Measurements from ENCODE around the gene EFNB1. TPM values are rescaled to one million over a fixed set of nuclear protein-coding genes. Genes with fewer than 3 reads are reported as not detected.

Gene EFNB1
- total and polyA plus RNA-seq, 2 of the 4 experiments (the other 2 are of a cell fraction) = 17.9 to 26.8 TPM

DNA sequence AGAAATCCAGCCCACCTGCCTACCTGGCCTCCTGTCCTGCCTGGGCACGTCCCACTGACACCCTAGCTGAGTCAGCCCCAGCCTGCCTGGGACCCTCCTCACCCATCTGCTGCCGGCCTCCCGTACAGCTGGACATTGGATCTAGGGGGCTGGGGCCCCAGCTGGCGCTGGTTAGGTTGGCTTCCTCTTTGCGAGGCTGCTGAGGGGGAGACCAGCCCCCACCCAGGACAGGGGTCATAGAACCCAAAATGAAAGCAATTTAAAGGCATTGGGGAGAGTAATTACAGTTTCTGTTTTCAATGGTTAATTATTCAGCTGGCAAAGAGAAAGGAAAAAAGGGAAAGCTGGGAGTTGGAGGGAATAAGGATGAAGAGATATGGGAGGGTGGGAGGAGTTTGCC, 15.8 kb downstream of the EFNB1 start:
- Histone ChIP-seq H2BK5ac (ENCODE audit: low read depth, low read length, poor library complexity, severe bottlenecking) (no peak overlapping the region), H3K9ac (ENCODE audit: low read depth, low read length) (no peak overlapping the region), H3K9me1 (ENCODE audit: insufficient read depth, low read length) (no peaks in the 10 kb centered on the region), H3K18ac (ENCODE audit: low read depth, low read length) (no peak overlapping the region), H3K79me1 (ENCODE audit: low read depth in 1 of 2, low read length in 2 of 2) (no peaks in the 10 kb centered on the region), H3K27me3 (ENCODE audit: control insufficient read depth, insufficient read depth, low read length) (peaks cover 3% of the 10 kb centered on the region; the same call in 1 of the 2 replicates), H3K14ac (replicated peaks; ENCODE audit: low read depth, low read length) (no peak overlapping the region), H3K27ac (ENCODE audit: insufficient read depth, low read length) (no peak overlapping the region), H3K56ac (ENCODE audit: extremely low read depth, insufficient read depth, low read length) (no peak overlapping the region), H4K5ac (ENCODE audit: low read depth, low read length) (no peak overlapping the region), H3K4me2 (ENCODE audit: low read depth, low read length) (no peak overlapping the region), H2AFZ (replicated peaks; ENCODE audit: low read length, poor library complexity) (no peak overlapping the region), H2AK5ac (ENCODE audit: low read depth, low read length) (no peak overlapping the region), H4K8ac (ENCODE audit: low read depth in 2 of 2, low read length in 2 of 2) (no peak overlapping the region), H2BK120ac (ENCODE audit: low read depth, low read length) (no peak overlapping the region), H4K20me1 (ENCODE audit: insufficient read depth, low read length) (peaks cover 5% of the 10 kb centered on the region; the same call in 1 of the 2 replicates), H2BK15ac (ENCODE audit: low read depth, low read length) (no peak overlapping the region), H2AK9ac (replicated peaks; ENCODE audit: low read depth, low read length, poor library complexity) (no peak overlapping the region), H3K4me3 (ENCODE audit: insufficient read depth, low read depth, low read length) (no peak overlapping the region), H3K9me3 (ENCODE audit: control insufficient read depth, insufficient read depth, low read length) (no peaks in the 10 kb centered on the region), H3K23ac (ENCODE audit: low read depth, low read length) (no peak overlapping the region), H2BK20ac (ENCODE audit: low read depth, low read length) (no peak overlapping the region), H3K36me3 (ENCODE audit: control insufficient read depth, insufficient read depth, low read length) (peaks cover 21% of the 10 kb centered on the region; the same call in 1 of the 2 replicates), H3K4me1 (ENCODE audit: control insufficient read depth, insufficient read depth, low read length) (peaks cover 9% of the 10 kb centered on the region; the same call in 1 of the 2 replicates), H3K4ac (ENCODE audit: low read depth, low read length) (no peak overlapping the region), H4K91ac (ENCODE audit: insufficient read depth, low read depth, low read length) (no peak overlapping the region)
- CTCF ChIA-PET = no interaction called here
- DNase-seq (no peak), ATAC-seq (ENCODE audit: low read depth) (no peak)
- in situ Hi-C loops (cut with MboI; ENCODE audit: low sequenced_read_pairs) (loop anchor here (25.0 kb wide), 1 partner anchor 193 kb away; no protein-coding TSS in a partner anchor), intact Hi-C loops (cut with micrococcal nuclease) (no loop called here), dilution Hi-C loops (cut with HindIII; ENCODE audit: low sequenced_read_pairs, unreplicated experiment) (no loop called here)
- no TSS peak for BruUV-seq (replicated peaks)
- WGBS, 2 experiments (ENCODE audit: extremely low coverage in 2 of 2, insufficient read length in 1 of 2) = 75% methylated on average over 1 of the region's 5 CpGs; no CpG with 5 or more reads in 1 of the 2 experiments
- POLR2A ChIA-PET (ENCODE audit: unreplicated experiment) = no interaction called here
- TF ChIP-seq CEBPB (IDR thresholded peaks at IDR 0.05; ENCODE audit: low read depth, low read length) = no peak
- no peak for TF ChIP-seq RCOR1 (IDR thresholded peaks at IDR 0.05; ENCODE audit: insufficient replicate concordance, low read length)
- TF ChIP-seq NFE2L2 (IDR thresholded peaks at IDR 0.05; ENCODE audit: low read depth, low read length) = no peak
- TF ChIP-seq MXI1 (IDR thresholded peaks at IDR 0.05; ENCODE audit: borderline replicate concordance, low read depth, low read length) = no peak
- no peak for TF ChIP-seq RFX5 (IDR thresholded peaks at IDR 0.05; ENCODE audit: low read depth, low read length)
